Endodermal cell (in vitro differentiated cells): ENCODE data around the gene METRNL. TPM values are rescaled to one million over a fixed set of nuclear protein-coding genes. Genes with fewer than 3 reads are reported as not detected.
A peak's percentile ranks its signal among the peaks of the same experiment; 100 is the strongest.
"Not testable (repeated sequence)": the region's sequence is repeated elsewhere in the genome, so short reads cannot be mapped to it uniquely, and the experiment has no call there.

Source experiments
- DNase-seq: peaks from one replicate; pipeline ENCODE4 v3.0.0-alpha.2; 2017
- H3K27ac ChIP-seq: 2 replicates; pipeline ENCODE4 v1.5.1; 2013; ENCODE audit warnings: mild to moderate bottlenecking, low read depth, low read length, moderate library complexity
- H3K27me3 ChIP-seq: 2 replicates; pipeline ENCODE4 v1.6.1; 2013; ENCODE audit warnings: mild to moderate bottlenecking, low read length, moderate library complexity; ENCODE audit not compliant: insufficient read depth, control insufficient read depth, poor library complexity, severe bottlenecking
- H3K36me3 ChIP-seq: 2 replicates; pipeline ENCODE4 v1.7.0; 2013; ENCODE audit warnings: mild to moderate bottlenecking, low read length, moderate library complexity; ENCODE audit not compliant: control insufficient read depth, insufficient read depth
- H3K4me1 ChIP-seq: one replicate; pipeline ENCODE4 v1.7.0; 2013; ENCODE audit warnings: low read length; ENCODE audit not compliant: control insufficient read depth, insufficient read depth
- H3K4me3 ChIP-seq: 2 replicates; pipeline ENCODE4 v1.5.1; 2013; ENCODE audit warnings: mild to moderate bottlenecking, low read length, moderate library complexity
- H3K9ac ChIP-seq: 2 replicates; pipeline ENCODE4 v1.6.1; 2013; ENCODE audit warnings: mild to moderate bottlenecking, low read length, moderate library complexity; ENCODE audit not compliant: poor library complexity, severe bottlenecking; ENCODE audit errors: extremely low read depth
- H3K9me3 ChIP-seq: 2 replicates; pipeline ENCODE4 v1.6.1; 2013; ENCODE audit warnings: mild to moderate bottlenecking, low read length, moderate library complexity; ENCODE audit not compliant: control insufficient read depth
- H3K27ac Mint-ChIP-seq: 2 replicates; pipeline ENCODE4 v1.8.0; 2020; ENCODE audit warnings: mixed read lengths
- H3K27me3 Mint-ChIP-seq: 2 replicates; pipeline ENCODE4 v1.8.0; 2021; ENCODE audit warnings: mild to moderate bottlenecking, mixed read lengths; ENCODE audit not compliant: insufficient read depth
- H3K36me3 Mint-ChIP-seq: 2 replicates; pipeline ENCODE4 v1.8.0; 2020; ENCODE audit warnings: low read depth, mixed read lengths
- H3K4me1 Mint-ChIP-seq: 2 replicates; pipeline ENCODE4 v1.8.0; 2020; ENCODE audit warnings: mixed read lengths
- H3K4me3 Mint-ChIP-seq: 2 replicates; pipeline ENCODE4 v1.8.0; 2020; ENCODE audit warnings: mild to moderate bottlenecking, moderate library complexity, mixed read lengths
- H3K9me3 Mint-ChIP-seq: 2 replicates; pipeline ENCODE4 v1.8.0; 2020; ENCODE audit warnings: mild to moderate bottlenecking, mixed read lengths
- CTCF ChIP-seq: fragments of 200-600 bp; sonication (generic); conservative IDR thresholded peaks from 2 replicates; pipeline ENCODE4 v1.5.0; 2021; ENCODE audit warnings: antibody characterized with exemption, mild to moderate bottlenecking
- WGBS, 2 experiments: methylation state at CpG; one replicate each; pipeline versions ENCODE4 v1.1.5 to v1.1.7; 2013; ENCODE audit warnings: missing lambda C conversion rate in 2 of 2, mixed read lengths in 1 of 2; ENCODE audit not compliant: insufficient coverage in 1 of 2, insufficient read length in 1 of 2; 5-methylcytosine and 5-hydroxymethylcytosine counted together
- total RNA-seq, 2 donors: library from RNA; stranded (reverse); fragmentation: NEBNext Ultra II Directional in 1 of 2; extraction: Animal tissue kit (Norgen Biotek cat#: 25700) in 1 of 2; gene quantifications; 2 replicates in 1 of 2; 3 replicates in 1 of 2; pipeline ENCODE4 v1.2.1, GENCODE V29; 2021

Gene METRNL
- total RNA-seq, 2 donors from 2014 or later = 7.3 to 10.3 TPM

DNA sequence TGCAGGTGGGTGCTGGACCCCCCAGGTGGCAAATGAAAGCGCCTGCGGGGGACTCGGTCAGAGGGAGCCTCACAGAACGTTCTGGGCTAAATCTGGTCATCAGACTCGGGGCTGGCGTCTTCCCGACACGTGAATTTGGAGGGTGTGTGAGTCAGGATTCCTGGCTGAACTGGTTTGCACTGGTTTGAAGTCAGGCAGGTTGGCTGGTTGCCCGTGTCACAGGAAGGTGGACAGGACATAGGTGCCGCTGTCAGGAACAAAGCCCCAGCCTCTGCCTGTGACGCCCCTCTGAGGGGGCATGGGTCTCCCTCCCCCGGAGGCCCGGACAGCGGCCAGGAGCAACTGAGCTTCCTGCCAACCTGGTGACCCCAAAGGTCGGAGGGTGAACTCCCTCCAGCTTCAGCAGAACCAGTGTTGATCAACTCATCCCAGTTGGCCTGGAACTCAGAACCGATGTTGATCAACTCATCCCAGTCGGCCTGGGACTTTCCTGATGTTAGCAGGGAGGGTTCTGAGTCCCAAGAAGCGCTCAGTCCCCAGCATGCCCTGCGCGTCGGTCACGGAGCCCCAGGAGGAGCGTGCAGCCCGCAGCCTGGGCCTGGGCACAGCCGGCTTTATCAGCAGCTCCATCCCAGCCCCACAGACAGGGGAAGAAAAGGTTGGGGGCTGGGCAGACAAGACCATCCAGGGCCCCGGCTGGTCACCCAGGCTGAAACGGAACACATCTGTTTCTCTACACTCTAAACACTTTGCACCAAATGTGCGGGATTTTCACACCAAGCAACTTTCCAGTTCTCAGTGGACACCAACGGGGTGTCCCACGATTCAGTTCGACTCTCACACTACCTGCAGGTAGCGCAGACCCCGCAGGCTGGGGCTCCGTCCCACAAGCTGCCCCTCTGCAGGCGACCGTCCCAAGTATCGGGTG lies 14.4 kb upstream of the METRNL start:
- no peak overlapping the region for H3K9ac ChIP-seq
- Mint-ChIP-seq H3K27ac (no peak overlapping the region), H3K36me3 (no peaks in the 10 kb centered on the region), H3K4me1 (no peaks in the 10 kb centered on the region), H3K9me3 (no peaks in the 10 kb centered on the region), H3K4me3 (no peak overlapping the region), H3K27me3 (peaks cover 2% of the 10 kb centered on the region)
- H3K36me3 ChIP-seq = no peaks in the 10 kb centered on the region
- DNase-seq = peak; percentile 36
- WGBS, 2 experiments = 93 to 96% methylated on average over 24 to 37 of the region's 37 CpGs
- H3K4me1 ChIP-seq = no peaks in the 10 kb centered on the region
- no peak overlapping the region for H3K27ac ChIP-seq
- H3K4me3 ChIP-seq = no peak overlapping the region
- H3K27me3 ChIP-seq = no peaks in the 10 kb centered on the region
- H3K9me3 ChIP-seq = no peaks in the 10 kb centered on the region
- no peak for TF ChIP-seq CTCF

DNA sequence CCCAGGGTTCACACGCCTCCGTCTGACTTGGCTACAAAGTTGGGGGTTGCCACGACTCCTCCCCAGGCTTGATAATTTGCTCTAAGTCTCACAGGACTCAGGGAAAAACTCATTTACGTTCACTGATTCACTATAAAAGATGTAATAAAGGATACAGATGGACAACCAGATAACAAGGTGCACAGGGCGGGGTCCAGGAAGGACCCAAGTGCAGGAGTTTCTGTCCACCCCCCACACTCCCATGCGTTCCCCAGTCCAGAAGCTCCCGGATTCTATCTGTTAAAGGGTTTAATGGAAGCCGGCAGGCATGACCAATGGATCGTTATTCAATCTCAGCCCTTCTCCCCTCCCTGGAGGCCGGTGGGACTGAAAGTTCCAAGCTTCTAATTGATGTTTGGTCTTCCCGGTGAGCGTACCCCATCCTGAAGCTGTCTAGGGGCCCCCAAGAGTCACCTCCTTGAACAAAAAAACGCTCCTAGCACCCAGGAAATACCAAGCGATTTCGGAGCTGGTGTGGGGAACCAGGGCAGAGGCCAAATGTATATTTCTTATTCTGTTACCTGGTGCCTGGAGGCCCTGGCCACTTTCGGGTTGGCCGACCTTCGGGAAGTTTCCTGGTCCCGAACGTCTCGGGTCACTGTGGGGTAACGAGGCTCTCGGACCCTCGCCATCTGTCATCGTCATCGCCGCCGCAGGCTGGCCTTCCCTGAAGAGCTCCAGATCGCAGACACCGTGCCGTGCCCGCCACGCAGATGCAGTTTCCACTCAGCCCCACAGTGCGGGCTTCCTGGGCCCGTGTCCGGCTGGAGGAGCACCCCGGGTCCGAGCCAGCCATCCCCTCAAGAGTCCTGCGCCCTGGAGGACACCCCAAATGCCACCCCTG lies 13.5 kb upstream of the METRNL start:
- no peak overlapping the region for H3K4me3 Mint-ChIP-seq
- H3K4me1 ChIP-seq = no peaks in the 10 kb centered on the region
- H3K9me3 ChIP-seq = no peaks in the 10 kb centered on the region
- no peaks in the 10 kb centered on the region for H3K9me3 Mint-ChIP-seq
- H3K36me3 Mint-ChIP-seq = no peaks in the 10 kb centered on the region
- no peak overlapping the region for H3K4me3 ChIP-seq
- no peaks in the 10 kb centered on the region for H3K27me3 ChIP-seq
- TF ChIP-seq CTCF = no peak
- no peak overlapping the region for H3K9ac ChIP-seq
- H3K27ac ChIP-seq = no peak overlapping the region
- H3K27ac Mint-ChIP-seq = no peak overlapping the region
- DNase-seq = peak; percentile 31
- H3K27me3 Mint-ChIP-seq = peaks cover 2% of the 10 kb centered on the region
- H3K36me3 ChIP-seq = no peaks in the 10 kb centered on the region
- H3K4me1 Mint-ChIP-seq = no peaks in the 10 kb centered on the region
- WGBS, 2 experiments = 92 to 94% methylated on average over 37 to 39 of the region's 39 CpGs

GRCh38 chr17:83066543-83066890 lies 12.9 kb upstream of the METRNL start:
- H3K9ac ChIP-seq, H3K9me3 Mint-ChIP-seq, H3K27ac ChIP-seq, H3K27me3 Mint-ChIP-seq, DNase-seq, H3K9me3 ChIP-seq, H3K4me3 Mint-ChIP-seq, H3K27me3 ChIP-seq, H3K4me3 ChIP-seq, H3K36me3 ChIP-seq, H3K27ac Mint-ChIP-seq, H3K4me1 ChIP-seq, H3K4me1 Mint-ChIP-seq, H3K36me3 Mint-ChIP-seq: not testable (repeated sequence)
- 67 to 83% methylated on average over 3 to 13 of the region's 19 CpGs for WGBS, 2 experiments
